ENCODE data around the gene ZNF76. TPM values are rescaled to one million over a fixed set of nuclear protein-coding genes. Genes with fewer than 3 reads are reported as not detected.
"Not testable (repeated sequence)": the region's sequence is repeated elsewhere in the genome, so short reads cannot be mapped to it uniquely, and the experiment has no call there.

Gene ZNF76
- total RNA-seq, 2 donors from 2014 or later: 24.0 to 52.2 TPM

- DNase-seq (ENCODE audit: low spot score): no peak
- Mint-ChIP-seq H3K36me3 (peaks cover 13% of the 10 kb centered on the region), H3K4me1 (ENCODE audit: low read depth in 2 of 2) (peaks cover 57 to 65% of the 10 kb centered on the region in 2 donors), H3K9me3 (no peaks in the 10 kb centered on the region), H3K4me3 (no peak overlapping the region), H3K27me3 (no peaks in the 10 kb centered on the region), H3K27ac (no peak overlapping the region)
- ATAC-seq: no peak
Measured at GRCh38 chr6:35305117-35305516, 45.6 kb downstream of the ZNF76 start.

DNA sequence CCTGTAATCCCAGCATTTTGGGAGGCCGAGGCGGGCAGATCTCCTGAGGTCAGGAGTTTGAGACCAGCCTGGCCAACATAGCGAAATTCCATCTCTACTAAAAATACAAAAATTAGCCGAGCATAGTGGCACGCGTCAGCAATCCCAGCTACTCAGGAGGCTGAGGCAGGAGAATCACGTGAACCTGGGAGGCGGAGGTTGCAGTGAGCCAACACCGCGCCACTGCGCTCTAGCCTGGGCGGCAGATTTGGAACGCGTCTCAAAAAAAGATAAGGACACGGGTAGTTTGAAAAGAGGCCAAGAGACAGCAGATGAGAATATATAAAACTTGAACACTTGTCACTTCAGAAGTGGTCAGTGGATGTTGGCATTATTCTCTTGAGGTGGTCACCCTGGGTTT lies 47.6 kb downstream of the ZNF76 start:
- H3K36me3 Mint-ChIP-seq: peaks cover 13% of the 10 kb centered on the region
- H3K4me1 Mint-ChIP-seq (ENCODE audit: low read depth in 2 of 2): peaks cover 67 to 72% of the 10 kb centered on the region in 2 donors
- H3K27ac Mint-ChIP-seq: peak overlapping the region; percentile 50 to 69
- DNase-seq (ENCODE audit: low spot score); H3K4me3 Mint-ChIP-seq; H3K27me3 Mint-ChIP-seq; H3K9me3 Mint-ChIP-seq; ATAC-seq: not testable (repeated sequence)

DNA sequence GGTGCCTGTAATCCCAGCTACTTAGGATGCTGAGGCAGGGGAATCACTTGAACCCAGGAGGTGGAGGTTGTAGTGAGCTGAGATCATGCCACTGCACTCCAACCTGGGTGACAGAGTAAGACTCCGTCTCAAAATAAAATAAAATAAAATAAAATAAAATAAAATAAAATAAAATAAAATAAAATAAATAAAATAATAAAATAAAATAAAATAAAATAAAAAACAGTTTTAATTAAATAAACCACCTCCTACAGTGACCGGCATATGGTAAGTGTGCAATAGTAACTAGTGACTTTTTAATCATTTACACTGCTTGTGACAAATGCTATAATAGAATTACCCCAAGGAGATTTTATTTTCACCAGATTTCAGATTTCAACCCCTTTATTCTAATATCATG lies 49.0 kb downstream of the ZNF76 start:
- H3K36me3 Mint-ChIP-seq: peaks cover 12% of the 10 kb centered on the region
- H3K4me1 Mint-ChIP-seq (ENCODE audit: low read depth in 2 of 2): peaks cover 67 to 71% of the 10 kb centered on the region in 2 donors
- H3K27me3 Mint-ChIP-seq; H3K4me3 Mint-ChIP-seq; DNase-seq (ENCODE audit: low spot score); H3K9me3 Mint-ChIP-seq; ATAC-seq: not testable (repeated sequence)
- peak overlapping the region in 1 of 2 donors; percentile 95 for H3K27ac Mint-ChIP-seq

- peak overlapping the region; percentile 95 to 96 for H3K27ac Mint-ChIP-seq
- no peak for DNase-seq (ENCODE audit: low spot score)
- H3K9me3 Mint-ChIP-seq: no peaks in the 10 kb centered on the region
- H3K36me3 Mint-ChIP-seq: peaks cover 9% of the 10 kb centered on the region
- H3K27me3 Mint-ChIP-seq: no peaks in the 10 kb centered on the region
- H3K4me3 Mint-ChIP-seq: peak overlapping the region; percentile 70
- ATAC-seq: no peak
- peaks cover 61 to 65% of the 10 kb centered on the region in 2 donors for H3K4me1 Mint-ChIP-seq (ENCODE audit: low read depth in 2 of 2)
Measured at GRCh38 chr6:35309611-35310264, 50.2 kb downstream of the ZNF76 start.

- Mint-ChIP-seq H3K27ac (peak overlapping the region; percentile 95 to 96), H3K27me3 (no peaks in the 10 kb centered on the region), H3K4me3 (peak overlapping the region; percentile 70), H3K36me3 (peaks cover 12% of the 10 kb centered on the region), H3K9me3 (no peaks in the 10 kb centered on the region), H3K4me1 (ENCODE audit: low read depth in 2 of 2) (peaks cover 61 to 66% of the 10 kb centered on the region in 2 donors)
- DNase-seq (ENCODE audit: low spot score): no peak
- peak in 1 of 2 donors; percentile 58 for ATAC-seq
Measured at GRCh38 chr6:35310265-35310831, 50.8 kb downstream of the ZNF76 start.

DNA sequence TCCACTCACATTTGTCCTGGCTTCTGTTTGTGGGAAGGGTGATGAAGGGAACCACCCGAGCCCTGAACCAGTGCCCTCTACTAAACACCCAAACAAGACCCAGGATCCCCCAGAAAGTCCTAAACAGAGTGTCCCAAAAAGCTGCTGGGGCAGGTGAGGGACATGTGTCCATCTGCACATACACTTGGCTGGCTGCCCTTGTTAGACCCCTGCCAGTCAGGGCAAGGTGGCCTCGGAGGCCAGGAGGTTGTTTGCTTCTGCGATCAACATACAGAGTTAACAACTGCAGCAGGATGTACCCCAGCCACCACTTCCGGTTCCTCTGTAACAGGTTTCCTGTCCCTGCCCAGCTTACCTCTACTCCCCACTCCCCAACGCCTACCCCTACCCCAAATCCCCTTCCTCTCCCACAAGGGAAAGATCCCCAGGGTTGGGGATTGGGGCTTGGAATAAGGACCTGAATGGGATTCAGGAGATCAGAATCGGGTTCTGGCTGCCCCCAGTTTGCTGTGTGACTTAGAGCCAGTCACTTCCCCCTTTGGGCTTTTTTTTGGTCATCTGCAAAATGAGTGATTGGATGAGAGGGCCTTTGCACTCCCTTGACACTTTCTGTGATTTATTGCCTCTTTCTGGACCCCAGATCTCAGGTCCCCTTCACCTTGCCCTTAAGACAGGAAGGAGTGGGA lies 52.0 kb downstream of the ZNF76 start:
- H3K36me3 Mint-ChIP-seq: peaks cover 16% of the 10 kb centered on the region
- peak overlapping the region; percentile 95 to 96 for H3K27ac Mint-ChIP-seq
- peak overlapping the region; percentile 70 for H3K4me3 Mint-ChIP-seq
- DNase-seq (ENCODE audit: low spot score): peak; percentile 68
- H3K4me1 Mint-ChIP-seq (ENCODE audit: low read depth in 2 of 2): peaks cover 60 to 70% of the 10 kb centered on the region in 2 donors
- no peaks in the 10 kb centered on the region for H3K9me3 Mint-ChIP-seq
- peak; percentile 74 to 90 for ATAC-seq
- no peaks in the 10 kb centered on the region for H3K27me3 Mint-ChIP-seq

DNA sequence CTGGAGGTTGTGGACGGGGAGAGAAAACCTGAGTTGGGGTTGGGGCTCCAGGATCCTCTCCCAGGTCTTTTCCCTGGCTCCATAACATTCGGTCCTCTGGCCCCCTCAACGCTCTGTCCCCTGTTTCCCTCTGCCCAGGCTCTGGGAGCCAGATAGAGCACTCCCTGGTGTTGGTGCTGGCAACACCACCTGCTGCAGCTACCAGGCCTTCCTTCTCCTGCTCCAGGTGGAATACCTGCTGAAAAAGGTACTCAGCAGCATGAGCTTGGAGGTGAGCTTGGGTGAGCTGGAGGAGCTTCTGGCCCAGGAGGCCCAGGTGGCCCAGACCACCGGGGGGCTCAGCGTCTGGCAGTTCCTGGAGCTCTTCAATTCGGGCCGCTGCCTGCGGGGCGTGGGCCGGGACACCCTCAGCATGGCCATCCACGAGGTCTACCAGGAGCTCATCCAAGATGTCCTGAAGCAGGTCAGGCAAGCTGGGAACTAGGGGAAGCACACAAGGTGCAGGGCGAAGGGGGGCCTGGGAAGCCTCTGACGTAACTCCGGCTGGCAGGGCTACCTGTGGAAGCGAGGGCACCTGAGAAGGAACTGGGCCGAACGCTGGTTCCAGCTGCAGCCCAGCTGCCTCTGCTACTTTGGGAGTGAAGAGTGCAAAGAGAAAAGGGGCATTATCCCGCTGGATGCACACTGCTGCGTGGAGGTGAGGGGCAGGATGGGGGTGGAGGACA lies 52.7 kb downstream of the ZNF76 start:
- DNase-seq (ENCODE audit: low spot score) (no peak), ATAC-seq (no peak)
- peaks cover 23% of the 10 kb centered on the region for H3K36me3 Mint-ChIP-seq

DNA sequence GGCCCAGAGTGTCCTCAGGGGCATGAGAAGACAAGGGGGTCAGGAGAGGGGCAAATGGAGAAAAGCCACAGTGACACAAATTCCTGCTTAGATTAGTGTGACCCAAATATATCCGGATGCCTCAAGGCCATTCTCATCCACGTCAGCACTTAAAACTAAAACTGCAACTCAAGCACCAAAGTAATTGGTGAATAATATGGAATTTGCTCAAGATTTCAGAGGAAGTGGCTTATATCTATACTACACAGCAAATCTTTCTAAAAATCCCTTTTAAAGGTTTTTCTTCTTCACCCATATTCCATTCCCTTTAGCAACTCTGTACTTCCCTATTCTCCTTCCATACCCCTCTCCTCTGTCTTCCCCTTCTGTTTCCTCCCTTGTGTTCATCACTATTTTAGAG lies 53.3 kb downstream of the ZNF76 start:
- DNase-seq (ENCODE audit: low spot score) (no peak), ATAC-seq (no peak)
- Mint-ChIP-seq H3K4me1 (ENCODE audit: low read depth in 2 of 2) (peaks cover 54 to 74% of the 10 kb centered on the region in 2 donors), H3K4me3 (peak overlapping the region; percentile 11), H3K36me3 (peaks cover 26% of the 10 kb centered on the region), H3K9me3 (no peaks in the 10 kb centered on the region), H3K27me3 (no peaks in the 10 kb centered on the region), H3K27ac (peak overlapping the region; percentile 95 to 96)

More for the DNA sequence above, 52.7 kb downstream of the ZNF76 start:
- Mint-ChIP-seq H3K27me3 (no peaks in the 10 kb centered on the region), H3K9me3 (no peaks in the 10 kb centered on the region), H3K4me1 (ENCODE audit: low read depth in 2 of 2) (peaks cover 55 to 76% of the 10 kb centered on the region in 2 donors), H3K4me3 (peak overlapping the region; percentile 70), H3K27ac (peak overlapping the region; percentile 95 to 96)

- no peak overlapping the region for H3K4me3 Mint-ChIP-seq
- peaks cover 15 to 35% of the 10 kb centered on the region in 2 donors for H3K4me1 Mint-ChIP-seq (ENCODE audit: low read depth in 2 of 2)
- H3K27me3 Mint-ChIP-seq: no peaks in the 10 kb centered on the region
- no peak overlapping the region for H3K27ac Mint-ChIP-seq
- H3K9me3 Mint-ChIP-seq: no peaks in the 10 kb centered on the region
- ATAC-seq (peak in 1 of 2 donors; percentile 36), DNase-seq (ENCODE audit: low spot score) (no peak)
- H3K36me3 Mint-ChIP-seq: peaks cover 51% of the 10 kb centered on the region
Measured at GRCh38 chr6:35317483-35318195, 58.1 kb downstream of the ZNF76 start.

DNA sequence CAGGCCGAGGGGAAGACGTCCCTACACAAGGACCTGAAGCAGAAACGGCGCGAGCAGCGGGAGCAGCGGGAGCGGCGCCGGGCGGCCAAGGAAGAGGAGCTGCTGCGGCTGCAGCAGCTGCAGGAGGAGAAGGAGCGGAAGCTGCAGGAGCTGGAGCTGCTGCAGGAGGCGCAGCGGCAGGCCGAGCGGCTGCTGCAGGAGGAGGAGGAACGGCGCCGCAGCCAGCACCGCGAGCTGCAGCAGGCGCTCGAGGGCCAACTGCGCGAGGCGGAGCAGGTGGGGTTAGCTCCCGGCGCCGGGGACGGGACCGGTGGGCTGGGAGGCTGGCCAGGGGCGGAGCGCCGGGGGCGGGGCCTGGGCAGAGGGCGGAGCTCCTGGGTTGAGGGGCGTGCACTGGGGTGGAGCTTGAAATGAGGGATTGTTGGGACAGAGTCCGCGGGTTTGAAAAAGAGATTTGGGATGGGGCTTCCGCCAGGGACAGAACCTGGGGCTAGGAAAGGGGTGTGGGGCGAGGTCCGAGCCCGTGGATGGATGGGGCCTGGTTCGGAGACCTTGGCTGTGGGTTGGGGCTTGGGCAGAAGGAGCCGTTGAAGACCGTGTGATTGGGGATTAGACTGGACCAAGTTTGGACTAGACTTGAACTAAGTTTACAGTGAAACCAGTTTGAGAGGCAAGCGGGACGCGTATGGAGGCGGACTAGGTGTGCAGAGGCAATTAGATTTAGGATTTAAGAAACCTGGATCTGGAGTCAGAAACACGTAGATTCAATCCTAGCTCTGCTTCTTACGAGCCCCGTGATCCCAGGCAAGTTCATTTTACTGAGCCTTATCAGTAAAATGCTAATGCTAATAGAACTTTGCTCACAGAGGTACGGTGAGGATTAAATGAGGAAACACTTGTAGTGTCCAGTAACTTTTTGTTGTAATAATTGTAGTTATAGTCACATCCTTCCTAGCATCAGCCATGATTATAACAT lies 58.9 kb downstream of the ZNF76 start:
- Mint-ChIP-seq H3K9me3 (no peaks in the 10 kb centered on the region), H3K36me3 (peaks cover 49% of the 10 kb centered on the region), H3K4me3 (no peak overlapping the region), H3K27ac (no peak overlapping the region), H3K4me1 (ENCODE audit: low read depth in 2 of 2) (peaks cover 9 to 26% of the 10 kb centered on the region in 2 donors), H3K27me3 (no peaks in the 10 kb centered on the region)
- no peak for ATAC-seq
- DNase-seq (ENCODE audit: low spot score): no peak

- ATAC-seq (no peak), DNase-seq (ENCODE audit: low spot score) (no peak)
- Mint-ChIP-seq H3K4me1 (ENCODE audit: low read depth in 2 of 2) (peaks cover 7 to 18% of the 10 kb centered on the region in 2 donors), H3K4me3 (no peak overlapping the region), H3K9me3 (no peaks in the 10 kb centered on the region), H3K36me3 (peaks cover 46% of the 10 kb centered on the region), H3K27ac (no peak overlapping the region), H3K27me3 (no peaks in the 10 kb centered on the region)
Measured at GRCh38 chr6:35319346-35320030, 60.0 kb downstream of the ZNF76 start.

DNA sequence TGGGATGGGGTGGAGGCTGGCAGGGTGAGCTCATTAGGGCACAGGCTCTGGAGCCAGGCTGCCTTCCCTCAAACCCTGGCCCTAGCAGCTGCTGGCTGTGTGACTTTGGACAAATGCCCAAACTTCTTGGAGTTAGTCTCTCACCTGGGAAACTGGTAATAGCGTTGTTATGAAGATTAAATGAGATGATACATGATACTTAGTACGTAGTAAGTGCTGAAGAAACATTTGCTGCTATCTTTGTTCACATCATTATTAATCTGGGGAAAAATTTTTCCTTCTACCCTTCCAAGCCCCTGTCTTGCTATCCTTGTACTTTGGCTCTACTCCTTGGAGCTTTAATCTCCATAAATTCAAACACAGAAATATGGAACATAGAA lies 60.5 kb downstream of the ZNF76 start:
- H3K27ac Mint-ChIP-seq: no peak overlapping the region
- H3K27me3 Mint-ChIP-seq: no peaks in the 10 kb centered on the region
- peaks cover 40% of the 10 kb centered on the region for H3K36me3 Mint-ChIP-seq
- ATAC-seq (no peak), DNase-seq (ENCODE audit: low spot score) (no peak)
- peaks cover 7 to 15% of the 10 kb centered on the region in 2 donors for H3K4me1 Mint-ChIP-seq (ENCODE audit: low read depth in 2 of 2)
- no peaks in the 10 kb centered on the region for H3K9me3 Mint-ChIP-seq
- H3K4me3 Mint-ChIP-seq: no peak overlapping the region

Measured in natural killer cell treated with Interleukin-12 subunit alpha and Interleukin-12 subunit beta and Interleukin-15 and Interleukin-18, amount 100 ng/mL, for 72 hours (primary cell).